Parathyroid adenoma (tissue), 2 donors: ENCODE results near the gene MSMB.
A peak's percentile ranks its signal among the peaks of the same experiment; 100 is the strongest.
"Not testable (repeated sequence)": the region's sequence is repeated elsewhere in the genome, so short reads cannot be mapped to it uniquely, and the experiment has no call there.

Experiments
- H2AFZ ChIP-seq: fragments of 300-600 bp; sonication (generic); one replicate; pipeline ENCODE4 v1.7.0; 2017; ENCODE audit warnings: antibody characterized with exemption, mild to moderate bottlenecking
- H3K27ac ChIP-seq: fragments of 300-600 bp; sonication (generic); one replicate; pipeline ENCODE4 v1.7.0; 2017
- H3K27me3 ChIP-seq: fragments of 300-600 bp; sonication (generic); one replicate; pipeline ENCODE4 v1.7.0; 2017; ENCODE audit warnings: low read length; ENCODE audit not compliant: control insufficient read depth, insufficient read depth
- H3K36me3 ChIP-seq: fragments of 300-600 bp; sonication (generic); one replicate; pipeline ENCODE4 v1.7.0; 2017; ENCODE audit warnings: low read length; ENCODE audit not compliant: control insufficient read depth, insufficient read depth
- H3K4me1 ChIP-seq: fragments of 300-600 bp; sonication (generic); one replicate; pipeline ENCODE4 v1.7.0; 2017; ENCODE audit warnings: control low read depth
- H3K4me2 ChIP-seq: fragments of 300-600 bp; sonication (generic); one replicate; pipeline ENCODE4 v1.7.0; 2017; ENCODE audit warnings: low read length
- H3K4me3 ChIP-seq: fragments of 300-600 bp; sonication (generic); one replicate; pipeline ENCODE4 v1.7.0; 2017; ENCODE audit warnings: low read depth, low read length
- H3K79me2 ChIP-seq: fragments of 300-600 bp; sonication (generic); one replicate; pipeline ENCODE4 v1.7.0; 2017; ENCODE audit warnings: control low read depth
- H3K9ac ChIP-seq: fragments of 300-600 bp; sonication (generic); one replicate; pipeline ENCODE4 v1.7.0; 2017; ENCODE audit warnings: mild to moderate bottlenecking
- H3K9me3 ChIP-seq: fragments of 300-600 bp; sonication (generic); one replicate; pipeline ENCODE4 v1.7.0; 2017; ENCODE audit warnings: low read length; ENCODE audit not compliant: control insufficient read depth
- TF ChIP-seq, protein P1 (sequence below): fragments of 300-600 bp; sonication (generic); IDR thresholded peaks from one replicate; pipeline ENCODE4 v1.7.0; 2017; ENCODE audit warnings: antibody characterized with exemption, mild to moderate bottlenecking
- donor health status: primary hyperparathyroidism.

MSMB gene

DNA sequence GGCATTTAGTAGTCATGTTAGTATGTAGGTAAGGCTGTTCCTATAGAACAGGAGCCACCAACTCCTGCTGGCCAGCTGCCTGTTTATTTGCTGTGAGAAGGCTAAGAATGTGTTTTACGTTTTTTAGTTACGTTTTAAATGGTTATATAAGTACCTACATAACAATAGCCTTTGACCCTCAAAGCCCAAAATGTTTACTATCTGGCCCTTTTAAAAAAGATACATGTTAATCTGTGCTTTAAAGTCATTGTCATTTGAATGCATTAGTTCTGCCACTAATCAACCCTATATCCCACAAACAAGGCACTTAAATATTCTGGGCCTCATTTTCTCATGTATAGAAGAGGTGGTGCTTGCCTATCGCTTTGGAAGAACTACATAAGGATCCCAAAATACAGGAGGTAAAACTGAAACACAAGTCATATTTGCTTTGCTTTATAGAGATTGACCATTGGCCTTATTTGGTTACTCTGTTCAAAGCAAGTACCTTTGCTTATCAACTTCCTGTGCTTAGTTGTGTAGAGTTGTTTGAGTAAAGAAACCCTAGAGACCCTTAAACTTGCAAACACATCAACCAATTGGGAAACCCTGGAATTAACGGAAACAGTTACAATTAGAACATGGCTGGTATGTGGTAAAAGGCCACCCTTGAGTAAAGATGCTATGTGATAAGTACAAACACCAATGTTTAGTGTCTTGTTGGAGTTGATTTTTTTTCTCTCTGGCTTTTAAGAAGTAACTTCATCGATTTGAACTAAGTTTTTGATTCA is 47.9 kb downstream of the MSMB start:
- TF ChIP-seq, protein P1, sequence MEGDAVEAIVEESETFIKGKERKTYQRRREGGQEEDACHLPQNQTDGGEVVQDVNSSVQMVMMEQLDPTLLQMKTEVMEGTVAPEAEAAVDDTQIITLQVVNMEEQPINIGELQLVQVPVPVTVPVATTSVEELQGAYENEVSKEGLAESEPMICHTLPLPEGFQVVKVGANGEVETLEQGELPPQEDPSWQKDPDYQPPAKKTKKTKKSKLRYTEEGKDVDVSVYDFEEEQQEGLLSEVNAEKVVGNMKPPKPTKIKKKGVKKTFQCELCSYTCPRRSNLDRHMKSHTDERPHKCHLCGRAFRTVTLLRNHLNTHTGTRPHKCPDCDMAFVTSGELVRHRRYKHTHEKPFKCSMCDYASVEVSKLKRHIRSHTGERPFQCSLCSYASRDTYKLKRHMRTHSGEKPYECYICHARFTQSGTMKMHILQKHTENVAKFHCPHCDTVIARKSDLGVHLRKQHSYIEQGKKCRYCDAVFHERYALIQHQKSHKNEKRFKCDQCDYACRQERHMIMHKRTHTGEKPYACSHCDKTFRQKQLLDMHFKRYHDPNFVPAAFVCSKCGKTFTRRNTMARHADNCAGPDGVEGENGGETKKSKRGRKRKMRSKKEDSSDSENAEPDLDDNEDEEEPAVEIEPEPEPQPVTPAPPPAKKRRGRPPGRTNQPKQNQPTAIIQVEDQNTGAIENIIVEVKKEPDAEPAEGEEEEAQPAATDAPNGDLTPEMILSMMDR: no peak
- no peaks in the 10 kb centered on the region for H3K4me1 ChIP-seq
- H3K9me3 ChIP-seq: no peaks in the 10 kb centered on the region
- H3K4me2 ChIP-seq: no peak overlapping the region
- H3K36me3 ChIP-seq: no peaks in the 10 kb centered on the region
- no peak overlapping the region for H3K27ac ChIP-seq
- no peak overlapping the region for H3K9ac ChIP-seq
- no peak overlapping the region for H2AFZ ChIP-seq
- peaks cover 14% of the 10 kb centered on the region for H3K79me2 ChIP-seq
- no peaks in the 10 kb centered on the region for H3K27me3 ChIP-seq
- H3K4me3 ChIP-seq: no peak overlapping the region

DNA sequence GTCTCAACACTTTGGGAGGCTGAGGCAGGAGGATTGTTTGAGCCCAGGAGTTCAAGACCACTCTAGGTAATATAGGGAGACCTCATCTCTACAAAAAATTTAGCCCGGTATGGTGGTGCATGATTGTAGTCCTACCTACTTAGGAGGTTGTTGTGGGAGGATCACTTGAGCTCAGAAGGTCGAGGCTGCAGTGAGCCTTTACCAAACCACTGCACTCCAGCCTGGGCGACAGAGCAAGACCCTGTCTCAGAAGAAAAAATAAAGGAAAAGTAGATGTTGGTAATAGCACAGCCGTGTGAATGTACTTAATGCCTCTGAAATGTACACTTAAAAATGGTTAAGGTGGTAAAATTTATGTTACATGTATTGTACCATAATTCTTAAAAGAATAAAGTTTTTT is 48.5 kb downstream of the MSMB start:
- H3K4me3 ChIP-seq: no peak overlapping the region
- H3K27me3 ChIP-seq: no peaks in the 10 kb centered on the region
- TF ChIP-seq, protein P1: no peak
- H3K36me3 ChIP-seq: no peaks in the 10 kb centered on the region
- no peaks in the 10 kb centered on the region for H3K4me1 ChIP-seq
- no peak overlapping the region for H3K4me2 ChIP-seq
- no peak overlapping the region for H2AFZ ChIP-seq
- H3K79me2 ChIP-seq: peaks cover 14% of the 10 kb centered on the region
- H3K27ac ChIP-seq: no peak overlapping the region
- no peak overlapping the region for H3K9ac ChIP-seq
- H3K9me3 ChIP-seq: no peaks in the 10 kb centered on the region

DNA sequence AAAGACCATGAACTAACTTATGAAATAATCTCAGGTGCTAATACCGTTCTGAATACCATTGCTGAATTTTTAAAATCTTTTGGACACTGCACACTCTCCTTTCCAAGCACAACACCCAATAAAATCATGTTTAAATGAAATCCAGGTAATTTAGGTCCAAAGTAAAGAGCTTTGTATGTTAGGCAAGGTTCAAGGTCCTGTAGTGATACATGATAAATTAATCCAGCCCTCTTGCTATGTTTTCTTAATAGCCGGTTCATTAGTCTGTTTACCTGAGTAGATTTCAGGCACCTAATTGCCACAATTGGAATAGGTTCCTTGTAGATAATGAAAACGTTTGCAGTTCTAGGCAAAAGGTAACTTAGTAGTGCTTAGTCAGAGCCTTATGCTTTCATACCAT is 60.5 kb downstream of the MSMB start:
- H3K9me3 ChIP-seq, H3K4me1 ChIP-seq, H3K27me3 ChIP-seq, H3K27ac ChIP-seq, H3K79me2 ChIP-seq, H3K4me3 ChIP-seq, H2AFZ ChIP-seq, H3K4me2 ChIP-seq, H3K36me3 ChIP-seq, H3K9ac ChIP-seq: not testable (repeated sequence)

DNA sequence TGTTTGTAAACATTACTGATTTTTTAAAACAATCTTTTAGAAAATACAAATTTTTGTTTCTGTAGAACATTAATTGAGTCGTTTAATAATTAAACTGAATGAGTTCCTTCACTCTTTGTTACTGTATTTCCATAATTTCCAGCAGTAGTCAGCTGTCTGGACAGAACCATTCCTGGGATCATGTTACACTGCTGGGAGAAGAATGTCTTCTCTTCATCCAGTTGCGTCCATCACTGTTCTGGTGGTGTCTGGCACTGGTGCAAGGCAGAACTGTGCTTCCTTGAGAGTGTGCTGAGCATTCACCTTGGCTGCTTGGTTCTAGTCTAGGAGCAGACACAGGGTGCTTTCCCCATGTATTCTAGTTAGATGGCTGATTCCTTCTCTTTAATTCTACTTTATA is 61.6 kb downstream of the MSMB start:
- not testable (repeated sequence) for H3K27me3 ChIP-seq, H3K4me1 ChIP-seq, H2AFZ ChIP-seq, H3K27ac ChIP-seq, H3K79me2 ChIP-seq, H3K36me3 ChIP-seq, H3K9me3 ChIP-seq, H3K4me2 ChIP-seq, H3K9ac ChIP-seq, H3K4me3 ChIP-seq

DNA sequence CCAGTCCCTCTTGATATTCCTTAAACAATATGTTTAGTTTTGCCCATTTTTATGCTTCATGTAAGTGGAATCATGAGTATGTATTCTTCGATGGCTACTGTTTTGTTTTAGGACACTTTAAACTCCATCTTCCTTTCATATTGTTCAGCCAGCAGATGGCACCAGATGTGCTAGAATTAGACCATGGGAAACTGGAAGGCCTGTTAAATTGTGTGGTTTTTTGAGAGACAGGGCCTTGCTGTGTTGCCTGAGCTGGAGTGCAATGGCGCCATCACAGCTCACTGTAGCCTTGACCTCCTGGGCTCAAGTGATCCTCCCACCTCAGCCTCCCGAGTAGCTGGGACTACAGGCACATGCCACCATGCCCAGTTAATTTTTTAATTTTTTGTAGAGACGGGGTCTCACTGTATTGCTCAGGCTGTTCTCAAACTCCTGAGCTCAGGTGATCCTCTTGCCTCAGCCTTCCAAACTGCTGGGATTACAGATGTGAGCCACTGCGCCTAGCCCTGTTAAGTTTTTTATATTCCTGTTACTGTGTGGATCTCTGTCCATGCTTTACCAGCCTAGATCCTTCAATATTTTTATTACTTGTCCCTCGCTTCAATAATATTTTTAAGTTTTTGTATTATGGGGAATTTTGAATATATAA is 62.4 kb downstream of the MSMB start:
- not testable (repeated sequence) for H2AFZ ChIP-seq, H3K9me3 ChIP-seq, H3K4me2 ChIP-seq, H3K79me2 ChIP-seq, H3K4me1 ChIP-seq, H3K9ac ChIP-seq, H3K36me3 ChIP-seq, H3K27me3 ChIP-seq, H3K27ac ChIP-seq, H3K4me3 ChIP-seq
- TF ChIP-seq, protein P1: peak; percentile 35
